Daoy (cell line): ENCODE measurements around the gene CKAP2L. TPM values are rescaled to one million over a fixed set of nuclear protein-coding genes. Genes with fewer than 3 reads are reported as not detected.
"Not testable (repeated sequence)": the region's sequence is repeated elsewhere in the genome, so short reads cannot be mapped to it uniquely, and the experiment has no call there.

ENCODE experiments used
- DNase-seq: peaks from one replicate; pipeline ENCODE4 v3.0.0-alpha.2; 2015; ENCODE audit warnings: low read depth
- total RNA-seq: library from RNA; depleted of rRNA; stranded (reverse); fragments of >200 nt; shearing (Covaris generic); gene quantifications from 2 replicates; pipeline ENCODE4 v1.2.3, GENCODE V29; 2014

The CKAP2L gene
- total RNA-seq, 1 experiment from 2014 or later, result 31.7 TPM

- DNase-seq, result no peak
These were observed 38.6 kb downstream of the CKAP2L start for GRCh38 chr2:112725545-112726457.

- peak; percentile 50 for DNase-seq
These were observed 39.6 kb downstream of the CKAP2L start for GRCh38 chr2:112724591-112725525.

- DNase-seq, result no peak
These were observed 40.4 kb downstream of the CKAP2L start for GRCh38 chr2:112723995-112724394.

DNA sequence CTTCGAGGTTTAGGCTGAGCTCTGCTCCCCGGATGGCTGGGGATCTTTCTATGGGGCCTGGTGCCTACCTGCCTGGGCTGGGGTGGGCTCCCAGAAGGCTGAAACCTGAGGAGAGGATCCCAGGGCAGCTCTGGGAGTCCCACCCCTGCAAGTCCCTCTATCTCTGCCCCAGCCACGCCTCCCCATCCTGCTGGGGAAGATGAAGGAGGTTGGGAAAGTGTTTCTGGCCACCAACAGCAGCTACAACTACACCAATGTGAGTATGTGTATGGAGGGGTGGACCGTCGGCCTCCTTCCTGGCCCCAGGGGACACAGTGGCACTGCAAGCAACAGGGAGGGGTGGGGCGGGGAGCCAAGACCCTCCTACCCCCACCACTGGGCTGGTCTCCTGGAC is 40.9 kb downstream of the CKAP2L start:
- DNase-seq, result no peak

- DNase-seq, result no peak
These were observed 41.4 kb downstream of the CKAP2L start for GRCh38 chr2:112722816-112723546.

- DNase-seq, result no peak
These were observed 42.4 kb downstream of the CKAP2L start for GRCh38 chr2:112721819-112722522.

GRCh38 chr2:112720785-112721184 is 43.6 kb downstream of the CKAP2L start, which contains the start of gene NT5DC4:
TSS of gene NT5DC4 (plus strand) at chr2:112721020. CDS start at chr2:112721080, 60 bp downstream.
- no peak for DNase-seq

DNA sequence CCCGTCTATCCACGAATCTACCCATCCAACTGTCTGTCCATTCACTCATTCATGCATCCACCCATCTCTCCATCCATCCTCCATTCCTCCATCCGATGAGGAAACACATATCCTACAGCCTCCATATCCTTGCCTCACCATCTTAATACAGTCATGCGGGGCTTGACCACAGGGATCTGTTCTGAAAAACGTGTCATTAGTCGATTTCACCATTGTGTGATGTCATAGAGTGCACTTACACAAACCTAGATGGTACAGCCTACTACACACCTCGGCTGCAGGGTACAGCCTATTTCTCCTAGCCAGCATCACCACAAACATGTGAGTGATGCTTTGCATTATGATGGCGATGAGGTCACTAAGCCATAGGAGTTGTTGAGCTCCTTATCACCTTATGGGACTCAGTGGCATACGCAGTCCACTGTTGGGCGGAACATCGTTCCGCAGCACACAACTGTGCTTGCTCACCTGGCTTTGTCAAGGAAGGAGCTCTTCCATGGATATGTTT is 45.5 kb downstream of the CKAP2L start:
- DNase-seq, result no peak

GRCh38 chr2:112716826-112717352 is 47.5 kb downstream of the CKAP2L start:
- DNase-seq, result not testable (repeated sequence)

GRCh38 chr2:112716094-112716493 is 48.3 kb downstream of the CKAP2L start:
- not testable (repeated sequence) for DNase-seq

- peak; percentile 77 for DNase-seq
These were observed 49.4 kb downstream of the CKAP2L start for GRCh38 chr2:112714836-112715631.

- DNase-seq, result no peak
These were observed 50.1 kb downstream of the CKAP2L start for GRCh38 chr2:112714331-112714730.

DNA sequence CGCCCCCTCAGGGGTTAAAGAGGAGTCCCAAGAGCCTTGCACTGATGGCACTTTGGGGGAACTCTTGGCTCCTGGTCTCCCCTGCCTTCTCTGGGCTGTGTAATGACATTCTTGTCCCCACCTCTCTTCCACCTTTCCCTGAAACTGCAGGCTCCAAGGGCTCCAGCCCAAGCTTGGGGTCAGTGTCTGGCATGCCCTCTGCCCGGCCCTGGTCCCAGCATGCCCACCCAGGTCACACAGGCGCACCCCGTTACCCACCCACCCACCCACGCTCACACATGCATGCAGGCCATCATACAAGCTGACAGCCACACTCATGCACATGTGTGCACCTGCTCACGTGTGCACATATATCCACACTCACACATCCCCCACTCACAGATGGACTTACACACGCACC is 50.5 kb downstream of the CKAP2L start:
- no peak for DNase-seq

- DNase-seq, result no peak
These were observed 50.9 kb downstream of the CKAP2L start for GRCh38 chr2:112713585-112713925.

- peak; percentile 61 for DNase-seq
These were observed 51.4 kb downstream of the CKAP2L start for GRCh38 chr2:112712903-112713584.

DNA sequence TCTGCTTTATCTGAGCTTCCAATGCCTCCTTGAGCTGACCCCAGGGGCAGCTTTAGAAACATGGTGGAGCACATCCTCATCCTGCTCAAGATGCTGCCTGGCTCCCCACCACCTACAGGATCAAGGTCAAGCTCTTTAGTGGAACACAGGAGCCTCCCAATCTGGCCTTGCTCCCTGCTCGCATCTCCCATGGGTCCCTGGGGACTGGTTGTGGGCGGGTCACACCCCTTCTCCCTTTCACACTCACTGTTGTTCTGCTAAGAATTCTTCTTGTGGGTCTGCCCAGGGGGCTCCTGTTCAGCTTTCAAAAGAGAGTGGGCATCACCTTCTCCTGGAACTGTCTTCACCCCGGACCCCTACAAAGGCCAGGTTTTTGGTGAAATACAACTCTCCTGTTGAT is 51.9 kb downstream of the CKAP2L start:
- DNase-seq, result no peak

- no peak for DNase-seq
These were observed 53.3 kb downstream of the CKAP2L start for GRCh38 chr2:112710956-112711750.

GRCh38 chr2:112709703-112710102 is 54.7 kb downstream of the CKAP2L start:
- no peak for DNase-seq
